Measurements from ENCODE around the gene CPLX1. TPM values are rescaled to one million over a fixed set of nuclear protein-coding genes. Genes with fewer than 3 reads are reported as not detected.
A peak's percentile ranks its signal among the peaks of the same experiment; 100 is the strongest.

CPLX1 gene
- 0.28 and 0.73 TPM in 2 replicates for total RNA-seq (2014; rRNA removed; shearing (Covaris generic))

- peak; percentile 11 for DNase-seq (ENCODE audit: low spot score)
Observed at GRCh38 chr4:825971-826330, at the start of gene CPLX1. CPLX1 (minus strand) TSS chr4:826129; CDS start chr4:824522, 1,607 bp downstream.

DNA sequence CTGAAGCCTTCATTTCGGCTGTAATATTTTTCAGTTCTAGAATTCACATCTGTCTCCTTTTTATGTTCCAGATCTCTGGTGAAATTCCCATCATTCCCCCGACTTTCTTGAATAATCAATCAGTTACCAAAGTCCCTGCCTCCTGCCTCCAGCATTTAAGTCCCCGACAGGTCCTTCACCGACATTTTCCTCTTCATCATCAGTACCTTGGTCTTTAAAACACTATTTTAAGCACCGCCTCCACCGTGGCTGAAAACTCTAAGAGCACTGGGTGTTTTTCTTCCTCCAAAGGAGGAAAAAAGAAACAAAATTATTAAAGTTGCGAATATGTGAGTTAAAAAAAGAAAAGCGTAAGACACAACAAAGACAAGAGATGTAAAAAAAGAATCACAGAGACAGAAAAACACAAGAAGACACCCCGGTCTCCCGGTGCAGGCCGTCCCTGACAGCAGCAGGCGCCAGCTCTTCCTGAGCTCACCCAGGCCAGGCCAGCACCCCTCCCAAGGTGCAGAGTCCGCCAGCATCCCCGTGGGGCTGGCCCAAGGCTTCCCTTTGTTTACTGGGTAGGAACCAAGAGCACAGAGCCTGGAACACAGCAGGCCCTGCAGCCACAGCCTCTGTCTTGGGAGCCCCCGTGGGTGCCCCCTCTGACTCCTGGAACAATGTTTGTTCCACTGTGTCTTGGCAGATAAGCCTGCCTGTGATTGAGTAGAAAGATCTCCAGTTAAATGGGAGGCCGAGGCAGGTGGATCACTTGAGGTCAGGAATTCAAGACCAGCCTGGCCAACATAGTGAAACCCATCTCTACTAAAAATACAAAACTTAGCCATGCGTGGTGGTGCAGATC is 49.3 kb upstream of the CPLX1 start:
- DNase-seq (ENCODE audit: low spot score) = no peak

- DNase-seq (ENCODE audit: low spot score) = no peak
Observed at GRCh38 chr4:874056-874455, 48.1 kb upstream of the CPLX1 start.

- DNase-seq (ENCODE audit: low spot score) = no peak
Observed at GRCh38 chr4:872241-872981, 46.5 kb upstream of the CPLX1 start.

DNA sequence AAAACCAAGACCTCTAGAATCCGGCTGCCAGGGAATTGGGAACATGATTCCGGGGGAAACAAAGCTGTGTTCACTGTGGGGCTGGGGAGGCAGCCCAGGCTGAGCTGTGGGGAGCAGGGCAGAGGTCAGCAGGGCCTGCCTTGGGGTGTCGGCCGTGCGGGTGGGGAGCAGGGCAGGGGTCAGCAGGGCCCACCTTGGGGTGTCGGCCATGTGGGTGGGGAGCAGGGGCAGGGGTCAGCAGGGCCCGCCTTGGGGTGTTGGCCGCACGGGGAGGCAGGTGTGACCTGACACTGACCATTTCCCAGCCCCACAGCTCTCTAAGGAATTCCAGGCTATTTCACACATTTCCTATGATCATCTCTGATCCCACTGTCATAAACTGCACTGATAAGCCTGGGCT is 45.6 kb upstream of the CPLX1 start:
- no peak for DNase-seq (ENCODE audit: low spot score)

- DNase-seq (ENCODE audit: low spot score) = no peak
Observed at GRCh38 chr4:870951-871350, 45.0 kb upstream of the CPLX1 start.

- DNase-seq (ENCODE audit: low spot score) = no peak
Observed at GRCh38 chr4:869776-870175, 43.8 kb upstream of the CPLX1 start.

GRCh38 chr4:868421-868820 is 42.5 kb upstream of the CPLX1 start:
- no peak for DNase-seq (ENCODE audit: low spot score)

DNA sequence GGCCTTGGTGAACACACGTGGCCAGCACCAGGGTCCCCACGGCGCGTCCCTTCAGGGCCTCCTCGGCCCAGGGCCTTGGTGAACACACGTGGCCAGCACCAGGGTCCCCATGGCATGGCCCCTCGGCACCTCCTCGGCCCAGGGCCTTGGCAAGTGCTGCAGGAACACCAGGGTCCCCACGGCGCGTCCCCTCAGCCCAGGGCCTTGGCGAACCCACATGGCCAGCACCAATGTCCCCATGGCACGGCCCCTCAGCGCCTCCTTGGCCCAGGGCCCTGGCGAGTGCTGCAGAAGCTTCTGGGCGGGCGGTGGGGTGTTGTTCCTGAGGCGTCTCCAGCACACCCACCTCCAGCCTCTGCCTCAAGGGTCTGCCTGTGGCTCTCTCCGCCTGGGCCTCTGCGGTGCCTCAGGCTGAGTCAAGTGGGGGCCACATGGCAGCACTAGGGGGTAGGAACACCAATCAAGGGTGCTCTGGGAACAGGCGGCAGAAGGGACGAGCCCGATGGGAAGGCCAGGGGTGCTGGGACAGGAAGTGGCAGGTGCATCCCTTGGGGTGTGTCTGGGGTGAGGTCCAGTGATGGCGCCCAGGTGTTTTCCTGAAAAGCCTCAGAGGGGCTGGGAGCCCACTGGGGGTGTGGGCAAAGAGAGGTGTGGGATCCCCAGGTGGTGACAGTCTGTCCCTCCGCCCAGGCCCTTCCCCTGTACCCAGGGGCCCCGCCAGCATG is 41.8 kb upstream of the CPLX1 start:
- no peak for DNase-seq (ENCODE audit: low spot score)

DNA sequence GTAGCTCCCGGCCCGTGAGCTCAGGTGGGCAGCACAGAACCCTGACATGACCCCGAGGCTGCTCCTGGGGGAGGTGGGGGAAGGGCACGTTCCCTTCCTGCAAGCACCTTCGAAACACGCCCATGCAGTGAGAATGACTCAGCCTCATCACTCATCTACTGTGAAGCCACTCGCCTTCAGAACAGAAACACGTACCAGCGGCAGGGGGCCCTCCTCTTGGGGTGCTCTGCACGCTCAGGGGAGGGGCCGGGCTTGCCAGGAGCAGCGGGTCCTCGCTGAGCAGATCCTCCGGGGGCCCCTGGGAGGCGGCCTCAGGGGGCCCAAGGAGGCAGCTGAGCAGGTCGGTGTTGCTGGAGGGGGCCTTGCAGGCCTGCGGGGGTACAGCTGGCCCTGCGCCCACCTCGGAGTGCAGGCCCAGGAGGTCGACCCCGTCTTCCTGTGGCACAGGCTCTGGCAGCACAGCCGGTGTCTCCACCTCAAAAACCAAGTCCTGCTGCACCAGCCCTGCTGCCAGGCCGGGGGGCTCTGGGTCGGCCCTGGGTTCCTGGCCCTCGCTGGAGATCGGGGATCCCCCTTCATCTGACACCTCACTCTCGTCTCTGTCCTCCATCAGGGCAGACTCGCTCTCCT is 40.9 kb upstream of the CPLX1 start:
- no peak for DNase-seq (ENCODE audit: low spot score)

DNA sequence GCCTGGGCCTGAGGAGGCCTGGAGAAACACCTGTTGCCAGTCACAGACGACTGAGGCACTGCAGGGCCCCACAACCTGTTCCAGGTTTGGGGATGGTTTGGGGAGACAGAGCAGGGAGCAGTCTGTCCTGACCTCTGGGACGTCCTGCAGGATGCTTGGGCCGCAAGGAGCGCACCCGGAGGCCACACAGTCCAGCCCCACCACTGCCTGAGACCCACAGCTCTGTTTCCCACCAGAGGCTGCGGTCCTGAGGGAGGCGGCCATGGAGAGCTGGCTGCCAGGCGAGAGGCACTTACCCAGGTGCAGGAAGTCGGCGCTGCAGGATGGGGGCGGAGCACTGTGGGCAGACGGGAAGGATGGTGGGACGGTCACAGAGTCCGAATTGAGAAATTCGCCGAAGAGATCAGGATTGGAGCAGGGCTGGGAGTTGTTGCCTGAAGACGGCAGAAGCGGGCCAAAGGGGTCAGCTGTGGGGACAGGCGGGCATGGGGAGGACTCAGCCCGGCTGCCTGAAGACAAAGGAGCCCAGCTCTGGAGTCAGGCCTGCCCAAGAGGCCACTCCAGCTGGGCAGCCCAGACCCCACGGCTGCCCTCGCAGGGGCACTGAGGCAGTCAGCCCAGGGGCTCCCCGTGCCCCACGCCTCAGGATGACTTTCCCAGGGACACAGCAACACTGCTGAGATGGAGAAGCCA is 40.3 kb upstream of the CPLX1 start:
- DNase-seq (ENCODE audit: low spot score) = no peak

GRCh38 chr4:865572-865971 is 39.6 kb upstream of the CPLX1 start:
- DNase-seq (ENCODE audit: low spot score) = no peak

- no peak for DNase-seq (ENCODE audit: low spot score)
Observed at GRCh38 chr4:865121-865465, 39.2 kb upstream of the CPLX1 start.

DNA sequence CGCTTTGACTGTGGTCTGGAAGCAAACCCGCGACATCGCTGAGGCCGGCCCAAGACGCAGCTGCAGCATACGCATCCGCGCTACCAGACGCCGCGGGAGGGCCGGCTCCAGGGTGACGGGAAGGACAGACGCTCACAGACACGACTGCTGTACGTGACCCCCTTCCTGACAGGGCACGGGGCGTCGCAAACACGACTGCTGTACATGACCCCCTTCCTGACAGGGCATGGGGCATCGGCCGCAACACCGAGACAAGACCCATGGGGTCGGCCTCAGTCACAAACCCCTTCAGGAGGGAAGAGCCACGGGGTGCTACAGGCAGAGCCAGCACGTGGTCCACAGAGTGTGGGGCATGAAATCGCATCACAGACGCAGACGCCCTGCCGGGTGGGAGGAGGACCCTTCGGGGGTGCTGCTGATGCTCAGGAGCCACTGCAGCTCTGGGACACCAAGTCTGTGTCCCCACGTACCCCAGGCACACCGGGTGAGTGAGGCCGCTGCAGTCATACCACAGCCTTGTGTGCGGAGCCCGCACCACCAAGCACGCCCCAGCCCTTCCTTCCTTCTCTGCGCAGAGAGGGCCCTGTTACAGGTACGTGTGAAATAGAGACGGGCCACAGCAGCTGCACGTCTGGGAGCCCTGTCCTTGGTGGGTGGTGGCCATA is 38.7 kb upstream of the CPLX1 start:
- DNase-seq (ENCODE audit: low spot score) = no peak

- DNase-seq (ENCODE audit: low spot score) = no peak
Observed at GRCh38 chr4:860561-860960, 34.6 kb upstream of the CPLX1 start.

DNA sequence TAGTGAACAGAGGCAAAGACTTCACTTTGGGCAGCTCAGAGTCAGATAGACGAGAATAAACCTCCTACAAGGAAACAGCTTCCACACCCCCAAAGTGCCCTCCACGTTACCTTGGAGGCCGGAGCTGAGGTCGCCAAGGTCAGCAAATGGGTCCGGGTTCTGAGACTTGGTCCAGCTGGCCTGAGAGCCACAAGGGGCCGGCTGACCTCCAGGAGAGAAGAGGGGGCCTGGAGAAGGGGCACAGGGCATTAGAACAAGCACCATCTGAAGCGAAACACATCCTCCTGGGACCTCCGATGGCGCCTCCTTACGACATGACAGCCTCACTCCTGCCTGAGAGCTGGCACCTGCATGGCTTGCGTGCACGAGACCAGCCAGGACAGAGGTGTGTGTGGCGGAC is 33.6 kb upstream of the CPLX1 start:
- DNase-seq (ENCODE audit: low spot score) = no peak

DNA sequence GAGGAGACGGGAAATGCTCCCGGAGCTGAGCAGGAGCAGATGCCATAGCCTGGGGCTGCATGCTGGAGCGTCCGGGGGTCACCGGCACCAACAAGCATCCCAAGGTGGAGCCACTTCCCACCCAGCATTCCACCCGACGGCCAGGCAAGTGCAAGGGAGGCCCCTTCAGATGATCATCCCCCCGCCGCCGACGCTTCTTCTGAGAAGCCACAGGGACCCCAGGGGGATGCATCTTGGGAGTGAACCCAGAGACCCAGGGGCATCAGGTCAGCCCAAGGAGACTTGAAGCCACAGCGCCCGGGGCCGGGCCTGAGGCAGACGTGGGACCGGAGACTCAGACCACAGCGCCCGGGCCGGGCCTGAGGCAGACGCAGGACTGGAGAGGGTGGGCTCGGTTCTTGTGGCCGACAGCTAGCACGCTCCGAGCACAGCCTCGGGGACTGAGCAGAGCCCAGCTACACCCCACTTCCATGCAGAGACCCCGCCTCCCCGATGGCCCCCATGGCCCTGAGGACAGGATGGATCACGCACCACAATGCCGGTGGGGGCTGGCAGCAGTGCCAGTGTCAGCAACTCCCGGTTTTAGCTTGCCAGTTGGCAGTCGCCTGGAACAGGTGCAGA is 33.0 kb upstream of the CPLX1 start:
- no peak for DNase-seq (ENCODE audit: low spot score)

DNA sequence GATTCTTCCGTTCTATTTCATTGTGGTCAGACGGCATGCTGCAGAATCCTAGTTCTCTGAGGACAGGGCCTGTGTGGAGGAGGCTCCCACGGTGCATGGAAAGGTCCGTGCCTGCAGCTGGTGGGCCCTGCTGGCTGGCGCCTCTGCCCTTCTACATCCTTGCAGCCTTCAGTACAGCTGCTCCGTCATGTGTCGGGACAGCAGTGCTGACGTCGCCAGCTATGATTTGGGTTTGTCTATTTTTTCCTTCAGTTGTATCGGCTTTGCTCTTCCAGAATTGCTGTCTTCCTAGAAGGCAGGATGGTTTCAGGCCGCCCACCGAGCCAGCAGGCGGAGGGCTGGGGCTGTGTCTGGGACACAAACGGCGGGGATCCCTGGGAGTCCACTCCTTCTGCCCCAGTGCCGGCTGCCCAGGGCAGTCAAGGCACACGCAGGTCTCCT is 32.1 kb upstream of the CPLX1 start:
- DNase-seq (ENCODE audit: low spot score) = no peak

GRCh38 chr4:857461-857860 is 31.5 kb upstream of the CPLX1 start:
- no peak for DNase-seq (ENCODE audit: low spot score)

GRCh38 chr4:856225-856901 is 30.4 kb upstream of the CPLX1 start:
- no peak for DNase-seq (ENCODE audit: low spot score)
